K562 (cell line): Measurements from ENCODE around the gene TSC22D2. TPM values are rescaled to one million over a fixed set of nuclear protein-coding genes. Genes with fewer than 3 reads are reported as not detected.

Experiments
- CBX5 ChIP-seq: IDR thresholded peaks from 2 replicates; pipeline ENCODE4 v1.6.1; 2014; ENCODE audit warnings: low read depth, borderline replicate concordance
- DMBX1 ChIP-seq: fragments of 250-450 bp; sonication (Bioruptor Pico); IDR thresholded peaks from 2 replicates; pipeline ENCODE4 v1.8.0; 2022; ENCODE audit warnings: inconsistent platforms, mild to moderate bottlenecking, moderate library complexity, borderline replicate concordance
- FOSL1 ChIP-seq: fragments of 200-800 bp; sonication (Bioruptor generic); conservative IDR thresholded peaks from 2 replicates; pipeline ENCODE4 v1.6.1; 2016; ENCODE audit warnings: missing genetic modification characterization, missing compliant biosample characterization
- JUND ChIP-seq, 2 experiments: IDR thresholded peaks; 2 replicates in 1 of 2; 3 replicates in 1 of 2; pipeline ENCODE4 v1.6.1; 2011; ENCODE audit warnings: borderline replicate concordance in 2 of 2, low read depth in 2 of 2, low read length in 2 of 2, improper control_type of control experiment in 1 of 2, missing biosample characterization in 1 of 2, missing genetic modification characterization in 1 of 2, missing genetic modification reagents in 1 of 2
- KDM4B ChIP-seq, 2 experiments: fragments of 450-650 bp in 1 of 2; sonication (generic) in 1 of 2; IDR thresholded peaks; 2 replicates each; pipeline ENCODE4 v1.6.1; 2016 to 2017; ENCODE audit warnings: borderline replicate concordance in 2 of 2, antibody characterized with exemption in 1 of 2, low read depth in 1 of 2, mild to moderate bottlenecking in 1 of 2
- KHSRP ChIP-seq: fragments of 450-650 bp; IDR thresholded peaks from 2 replicates; pipeline ENCODE4 v1.6.1; 2017
- LCOR ChIP-seq: sonication (generic); formaldehyde crosslinking; IDR thresholded peaks from 2 replicates; pipeline ENCODE4 v1.8.0; 2022; ENCODE audit warnings: mild to moderate bottlenecking, missing genetic modification reagents
- PHF20 ChIP-seq: fragments of 450-650 bp; IDR thresholded peaks from 2 replicates; pipeline ENCODE4 v1.6.1; 2018; ENCODE audit not compliant: partially characterized antibody
- RFX1 ChIP-seq: fragments of 450-650 bp; IDR thresholded peaks from 2 replicates; pipeline ENCODE4 v1.6.1; 2016; ENCODE audit warnings: mild to moderate bottlenecking, moderate library complexity
- RUNX1 ChIP-seq: sonication (generic); IDR thresholded peaks from 2 replicates; pipeline ENCODE4 v1.6.1; 2016; ENCODE audit warnings: antibody characterized with exemption, low read depth
- SP2 ChIP-seq: IDR thresholded peaks from 2 replicates; pipeline ENCODE4 v1.6.1; 2011; ENCODE audit warnings: mild to moderate bottlenecking, low read depth, low read length, moderate library complexity; ENCODE audit not compliant: poor library complexity, severe bottlenecking; ENCODE audit errors: extremely low read depth
- TEAD4 ChIP-seq, 2 experiments: sonication (generic) in 1 of 2; formaldehyde crosslinking in 1 of 2; IDR thresholded peaks; 2 replicates each; pipeline versions ENCODE4 v1.6.1 to v1.8.0; 2012 to 2022; ENCODE audit warnings: borderline replicate concordance in 1 of 2, inconsistent platforms in 1 of 2, low read length in 1 of 2, mild to moderate bottlenecking in 1 of 2, missing genetic modification reagents in 1 of 2
- YBX1 ChIP-seq: fragments of 450-650 bp; IDR thresholded peaks from 2 replicates; pipeline ENCODE4 v1.7.1; 2016; ENCODE audit warnings: mild to moderate bottlenecking
- ZNF121 ChIP-seq: sonication (generic); formaldehyde crosslinking; conservative IDR thresholded peaks from 2 replicates; pipeline ENCODE4 v1.8.0; 2022; ENCODE audit warnings: missing genetic modification reagents
- ZNF316 ChIP-seq: fragments of 450-650 bp; IDR thresholded peaks from 2 replicates; pipeline ENCODE4 v1.6.1; 2016
- ZNF584 ChIP-seq: fragments of 200-800 bp; sonication (Bioruptor generic); IDR thresholded peaks from 2 replicates; pipeline ENCODE4 v1.6.1; 2016; ENCODE audit warnings: low read depth, mild to moderate bottlenecking, missing genetic modification characterization, missing compliant biosample characterization
- ZNF699 ChIP-seq: fragments of 250-450 bp; sonication (Bioruptor Pico); IDR thresholded peaks from 2 replicates; pipeline ENCODE4 v1.8.0; 2021; ENCODE audit warnings: mild to moderate bottlenecking, moderate library complexity; ENCODE audit not compliant: insufficient replicate concordance
- polyA plus RNA-seq, 8 experiments: library from polyadenylated mRNA; depleted of rRNA in 4 of 8; stranded (reverse) in 5 of 8; unstranded in 3 of 8; fragments of >200 nt; fragmentation: Nextera tagmentation in 2 of 8; fragmentation: Illumina TruSeq in 1 of 8; extraction: Ambion mirVana in 2 of 8; extraction: Trizol in 1 of 8; gene quantifications; 2 replicates each; pipeline versions ENCODE4 v1.2.1 to v1.2.3, GENCODE V29; 2011 to 2014; ENCODE audit warnings: inconsistent platforms in 1 of 8, missing spikeins in 1 of 8
- total RNA-seq, 7 experiments: library from RNA; depleted of rRNA in 6 of 7; stranded (reverse); fragments of >200 nt in 6 of 7; fragmentation: Illumina TruSeq in 2 of 7; extraction: Trizol in 2 of 7; gene quantifications; 2 replicates each; pipeline versions ENCODE4 v1.2.1 to v1.2.3, GENCODE V29; 2011 to 2021; ENCODE audit warnings: low replicate concordance in 1 of 7
- TF ChIP-seq, protein P1 (sequence below): sonication (generic); formaldehyde crosslinking; IDR thresholded peaks from 2 replicates; pipeline ENCODE4 v1.8.0; 2022; ENCODE audit warnings: mild to moderate bottlenecking, missing genetic modification reagents
- TF ChIP-seq, protein P2 (sequence below), 2 experiments: fragments of 450-650 bp in 1 of 2; IDR thresholded peaks; 2 replicates each; pipeline ENCODE4 v1.6.1; 2011 to 2017; ENCODE audit warnings: low read depth in 2 of 2, antibody characterized with exemption in 1 of 2, borderline replicate concordance in 1 of 2, low read length in 1 of 2, mild to moderate bottlenecking in 1 of 2, mixed read lengths in 1 of 2; ENCODE audit not compliant: control insufficient read depth in 1 of 2

The TSC22D2 gene
- total and polyA plus RNA-seq, 9 of the 15 experiments (the other 6 are each of a cell fraction or from before 2014, with no cell fraction given): 5.5 to 44.0 (median 19.3) TPM

GRCh38 chr3:150447631-150448465, 39.8 kb downstream of the TSC22D2 start (continued):
- TF ChIP-seq, protein P1, sequence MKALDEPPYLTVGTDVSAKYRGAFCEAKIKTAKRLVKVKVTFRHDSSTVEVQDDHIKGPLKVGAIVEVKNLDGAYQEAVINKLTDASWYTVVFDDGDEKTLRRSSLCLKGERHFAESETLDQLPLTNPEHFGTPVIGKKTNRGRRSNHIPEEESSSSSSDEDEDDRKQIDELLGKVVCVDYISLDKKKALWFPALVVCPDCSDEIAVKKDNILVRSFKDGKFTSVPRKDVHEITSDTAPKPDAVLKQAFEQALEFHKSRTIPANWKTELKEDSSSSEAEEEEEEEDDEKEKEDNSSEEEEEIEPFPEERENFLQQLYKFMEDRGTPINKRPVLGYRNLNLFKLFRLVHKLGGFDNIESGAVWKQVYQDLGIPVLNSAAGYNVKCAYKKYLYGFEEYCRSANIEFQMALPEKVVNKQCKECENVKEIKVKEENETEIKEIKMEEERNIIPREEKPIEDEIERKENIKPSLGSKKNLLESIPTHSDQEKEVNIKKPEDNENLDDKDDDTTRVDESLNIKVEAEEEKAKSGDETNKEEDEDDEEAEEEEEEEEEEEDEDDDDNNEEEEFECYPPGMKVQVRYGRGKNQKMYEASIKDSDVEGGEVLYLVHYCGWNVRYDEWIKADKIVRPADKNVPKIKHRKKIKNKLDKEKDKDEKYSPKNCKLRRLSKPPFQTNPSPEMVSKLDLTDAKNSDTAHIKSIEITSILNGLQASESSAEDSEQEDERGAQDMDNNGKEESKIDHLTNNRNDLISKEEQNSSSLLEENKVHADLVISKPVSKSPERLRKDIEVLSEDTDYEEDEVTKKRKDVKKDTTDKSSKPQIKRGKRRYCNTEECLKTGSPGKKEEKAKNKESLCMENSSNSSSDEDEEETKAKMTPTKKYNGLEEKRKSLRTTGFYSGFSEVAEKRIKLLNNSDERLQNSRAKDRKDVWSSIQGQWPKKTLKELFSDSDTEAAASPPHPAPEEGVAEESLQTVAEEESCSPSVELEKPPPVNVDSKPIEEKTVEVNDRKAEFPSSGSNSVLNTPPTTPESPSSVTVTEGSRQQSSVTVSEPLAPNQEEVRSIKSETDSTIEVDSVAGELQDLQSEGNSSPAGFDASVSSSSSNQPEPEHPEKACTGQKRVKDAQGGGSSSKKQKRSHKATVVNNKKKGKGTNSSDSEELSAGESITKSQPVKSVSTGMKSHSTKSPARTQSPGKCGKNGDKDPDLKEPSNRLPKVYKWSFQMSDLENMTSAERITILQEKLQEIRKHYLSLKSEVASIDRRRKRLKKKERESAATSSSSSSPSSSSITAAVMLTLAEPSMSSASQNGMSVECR (CRISPR knock-in tag): no peak
- peak; percentile 36 for TF ChIP-seq RFX1
- TF ChIP-seq ZNF316: peak; percentile 59
- no peak for TF ChIP-seq CBX5
- TF ChIP-seq, protein P2, sequence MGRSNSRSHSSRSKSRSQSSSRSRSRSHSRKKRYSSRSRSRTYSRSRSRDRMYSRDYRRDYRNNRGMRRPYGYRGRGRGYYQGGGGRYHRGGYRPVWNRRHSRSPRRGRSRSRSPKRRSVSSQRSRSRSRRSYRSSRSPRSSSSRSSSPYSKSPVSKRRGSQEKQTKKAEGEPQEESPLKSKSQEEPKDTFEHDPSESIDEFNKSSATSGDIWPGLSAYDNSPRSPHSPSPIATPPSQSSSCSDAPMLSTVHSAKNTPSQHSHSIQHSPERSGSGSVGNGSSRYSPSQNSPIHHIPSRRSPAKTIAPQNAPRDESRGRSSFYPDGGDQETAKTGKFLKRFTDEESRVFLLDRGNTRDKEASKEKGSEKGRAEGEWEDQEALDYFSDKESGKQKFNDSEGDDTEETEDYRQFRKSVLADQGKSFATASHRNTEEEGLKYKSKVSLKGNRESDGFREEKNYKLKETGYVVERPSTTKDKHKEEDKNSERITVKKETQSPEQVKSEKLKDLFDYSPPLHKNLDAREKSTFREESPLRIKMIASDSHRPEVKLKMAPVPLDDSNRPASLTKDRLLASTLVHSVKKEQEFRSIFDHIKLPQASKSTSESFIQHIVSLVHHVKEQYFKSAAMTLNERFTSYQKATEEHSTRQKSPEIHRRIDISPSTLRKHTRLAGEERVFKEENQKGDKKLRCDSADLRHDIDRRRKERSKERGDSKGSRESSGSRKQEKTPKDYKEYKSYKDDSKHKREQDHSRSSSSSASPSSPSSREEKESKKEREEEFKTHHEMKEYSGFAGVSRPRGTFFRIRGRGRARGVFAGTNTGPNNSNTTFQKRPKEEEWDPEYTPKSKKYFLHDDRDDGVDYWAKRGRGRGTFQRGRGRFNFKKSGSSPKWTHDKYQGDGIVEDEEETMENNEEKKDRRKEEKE (IDR thresholded peaks at IDR 0.05; ENCODE audit: borderline replicate concordance in 1 of 2, control insufficient read depth in 1 of 2, low read depth in 2 of 2, low read length in 1 of 2): no peak
- TF ChIP-seq KHSRP: no peak
- TF ChIP-seq ZNF699 (CRISPR knock-in tag): no peak
- TF ChIP-seq LCOR (CRISPR knock-in tag): no peak
- TF ChIP-seq ZNF121 (CRISPR knock-in tag): no peak
- no peak for TF ChIP-seq KDM4B (IDR thresholded peaks at IDR 0.05; ENCODE audit: borderline replicate concordance in 2 of 2, low read depth in 1 of 2)
- no peak for TF ChIP-seq RUNX1
- no peak for TF ChIP-seq PHF20
- no peak for TF ChIP-seq JUND (IDR thresholded peaks at IDR 0.05; ENCODE audit: borderline replicate concordance, low read depth, low read length)
- 0 out of 3 replicates have a peak, but pooled peaks have one; percentile 37 for TF ChIP-seq JUND (tag; IDR thresholded peaks at IDR 0.05; ENCODE audit: borderline replicate concordance, low read depth, low read length)
- peak; percentile 21; the same call in 1 of the 2 replicates for TF ChIP-seq TEAD4 (IDR thresholded peaks at IDR 0.05; ENCODE audit: low read length)
- no peak for TF ChIP-seq TEAD4 (CRISPR knock-in tag; IDR thresholded peaks at IDR 0.05; ENCODE audit: borderline replicate concordance)
- no peak for TF ChIP-seq SP2
- no peak for TF ChIP-seq ZNF584 (CRISPR knock-in tag)
- peak; percentile 27; the same call in 1 of the 2 replicates for TF ChIP-seq DMBX1 (CRISPR knock-in tag)
- TF ChIP-seq FOSL1 (tag): 0 out of 2 replicates have a peak, but pooled peaks have one; percentile 37
- no peak for TF ChIP-seq YBX1
